Stimulated activated CD8-positive, alpha-beta memory T cell treated with anti-CD3 and anti-CD28 coated beads, Interleukin-4, amount 100 ng/mL, for 48 hours (primary cell): ENCODE measurements around the gene GNG12.

Experiments used
- DNase-seq: peaks from one replicate; pipeline ENCODE4 v3.0.0-alpha.2; 2020

GNG12 gene

DNA sequence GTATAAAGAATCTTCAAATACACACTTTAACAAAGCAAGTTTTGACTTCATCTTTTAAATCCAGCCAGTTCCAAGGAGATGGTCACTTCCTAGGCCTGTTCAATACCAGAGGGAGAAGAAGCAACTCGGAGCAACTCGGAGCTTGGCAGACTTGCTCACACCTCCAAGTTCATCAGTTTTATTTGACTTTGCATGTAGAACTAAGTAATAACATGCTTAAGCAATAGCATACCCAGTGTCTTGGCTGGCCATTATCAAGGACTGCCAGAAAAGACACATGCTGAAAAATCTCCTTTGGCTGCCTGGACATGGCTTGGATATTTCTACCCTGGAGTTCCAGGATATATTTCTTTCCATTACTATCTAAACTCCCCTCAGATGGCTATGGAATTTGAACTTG is 52.6 kb downstream of the GNG12 start:
- no peak for DNase-seq

DNA sequence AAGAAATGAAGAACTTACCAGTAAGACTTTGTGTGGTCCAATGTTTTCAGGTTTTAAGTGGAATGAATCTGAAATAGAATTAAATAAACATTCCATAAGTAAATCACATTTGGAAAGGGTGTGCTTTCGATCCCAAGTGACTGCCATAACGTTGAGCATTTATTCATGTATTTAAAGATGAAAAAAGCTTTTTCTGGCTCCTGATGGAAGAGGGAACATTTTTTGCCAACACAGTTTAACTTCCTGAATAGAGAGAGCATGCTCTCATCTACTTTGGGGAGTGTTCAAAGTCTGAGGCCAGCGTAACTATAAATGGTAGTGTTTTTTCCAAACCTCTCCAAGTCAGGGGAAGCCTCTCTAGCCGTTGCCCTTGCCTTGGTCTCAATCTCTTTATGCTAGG is 55.8 kb downstream of the GNG12 start:
- no peak for DNase-seq

DNA sequence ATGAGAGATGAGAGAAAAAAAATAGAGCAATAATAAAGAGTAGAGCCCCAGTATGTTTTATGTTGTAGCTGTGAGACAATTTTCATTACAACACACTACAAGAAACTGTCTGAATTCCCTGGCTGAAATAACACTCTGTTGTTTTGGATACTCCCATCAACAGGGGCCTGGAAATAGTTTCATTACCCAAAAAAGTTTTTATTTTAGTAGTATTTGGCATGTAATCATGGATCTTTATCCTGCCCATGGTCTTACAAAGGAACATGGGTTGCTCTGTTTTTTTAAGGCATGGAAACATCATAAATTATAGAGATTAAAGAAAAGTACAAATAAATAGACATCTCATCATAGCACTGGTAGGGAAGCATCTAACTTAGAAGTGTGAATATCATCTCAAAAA is 56.3 kb downstream of the GNG12 start:
- no peak for DNase-seq

DNA sequence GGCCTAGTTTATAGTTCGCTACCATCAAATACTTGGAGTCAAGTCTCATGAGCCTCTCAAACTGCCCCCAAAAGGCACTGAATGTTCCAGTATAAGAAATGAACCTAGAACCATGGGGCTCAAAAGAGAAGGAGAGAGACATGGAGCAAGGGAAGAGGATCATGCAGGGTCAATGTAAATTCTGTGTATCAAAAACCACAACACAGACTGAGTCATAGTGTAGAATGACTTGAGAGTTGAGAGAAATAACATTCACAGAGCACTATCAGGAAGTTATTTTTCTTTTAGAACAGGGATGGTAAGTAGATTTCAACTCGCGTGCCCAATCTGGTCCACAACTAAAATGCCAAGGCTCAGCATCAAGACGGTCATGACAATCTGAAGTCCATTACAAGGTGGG is 59.8 kb downstream of the GNG12 start:
- no peak for DNase-seq

DNA sequence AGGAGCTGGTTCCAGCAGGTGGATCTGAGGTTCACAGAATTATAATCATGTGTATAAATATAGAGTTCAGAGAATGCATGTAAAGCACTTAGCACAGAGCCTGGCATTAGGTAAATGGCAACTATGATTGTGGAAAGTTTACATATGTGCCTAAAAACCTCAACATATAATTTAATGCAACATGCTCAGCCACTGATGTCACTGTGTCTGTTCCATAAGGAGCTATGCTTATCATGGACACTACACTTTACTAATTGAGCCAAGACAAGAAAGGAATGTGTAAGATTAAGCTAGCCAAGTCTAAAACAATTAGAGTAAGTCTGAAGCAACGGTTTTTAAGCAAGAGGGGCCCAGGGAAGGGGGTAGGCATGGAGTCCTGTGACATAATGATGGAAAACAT is 61.5 kb downstream of the GNG12 start:
- no peak for DNase-seq

DNA sequence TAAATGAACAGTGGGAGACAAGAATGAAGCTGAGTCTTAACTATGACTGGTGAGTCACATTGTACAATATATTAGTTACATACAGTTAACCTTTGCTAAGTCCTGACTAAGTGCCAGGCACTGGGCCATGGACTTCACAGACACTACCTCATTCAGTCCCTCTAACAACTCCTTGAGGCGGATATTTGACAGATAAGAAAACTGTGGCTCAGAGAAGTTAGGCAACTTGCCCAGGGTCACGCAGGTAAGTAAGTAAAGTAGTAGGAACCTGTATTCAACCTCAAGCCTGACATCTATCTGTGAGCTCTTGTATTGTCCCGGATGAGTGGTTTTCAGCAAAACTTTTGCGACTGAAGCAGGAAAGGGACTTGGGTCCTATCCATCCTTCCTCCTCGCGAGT is 62.1 kb downstream of the GNG12 start:
- no peak for DNase-seq

DNA sequence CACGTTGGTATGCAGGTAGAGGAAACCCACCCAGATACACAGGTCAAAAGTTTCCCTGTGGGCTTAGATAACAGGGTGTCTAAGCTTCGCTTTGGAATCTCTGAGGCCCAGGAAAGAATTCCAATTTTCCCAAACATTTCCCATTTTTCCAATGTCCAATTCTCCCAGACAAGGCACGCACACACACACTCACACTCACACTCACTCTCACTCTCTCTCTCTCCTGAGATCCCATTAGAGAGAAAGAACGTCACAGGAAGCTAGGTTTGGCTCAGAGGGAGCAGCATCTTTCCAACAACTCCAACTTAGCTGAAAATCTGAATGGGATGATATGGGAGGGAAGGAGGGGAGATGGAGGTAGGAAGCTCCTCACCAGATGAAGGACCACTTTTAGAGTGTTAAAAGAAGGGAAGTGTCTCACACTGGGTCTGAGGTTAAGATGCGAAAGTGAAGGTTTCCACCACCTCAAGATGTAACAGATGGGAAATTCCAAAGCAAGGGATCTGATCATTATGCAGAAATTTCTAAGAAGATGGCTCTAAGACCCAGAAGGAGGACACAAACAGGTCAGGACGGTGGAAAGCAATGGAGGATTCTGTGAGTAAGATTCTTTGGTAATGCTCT is 63.5 kb downstream of the GNG12 start:
- DNase-seq, result no peak

DNA sequence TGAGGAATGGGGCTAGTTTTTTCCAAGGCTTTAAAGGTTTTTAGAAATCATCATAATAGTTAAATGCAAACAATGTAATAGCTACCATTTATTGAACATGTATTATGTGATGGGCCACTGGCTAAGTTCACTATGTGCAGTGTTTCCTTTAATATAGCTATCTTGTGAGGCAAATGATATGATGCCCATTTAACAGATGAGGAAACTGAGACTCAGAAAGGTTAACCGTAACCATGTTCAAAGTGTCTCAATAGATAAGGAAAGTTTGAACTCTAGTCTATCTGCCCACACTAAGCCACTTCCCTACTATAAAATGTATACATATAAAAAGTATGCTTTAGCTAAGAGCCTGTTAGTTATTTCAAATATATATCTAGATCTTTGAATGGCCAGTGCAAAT is 64.8 kb downstream of the GNG12 start:
- no peak for DNase-seq

DNA sequence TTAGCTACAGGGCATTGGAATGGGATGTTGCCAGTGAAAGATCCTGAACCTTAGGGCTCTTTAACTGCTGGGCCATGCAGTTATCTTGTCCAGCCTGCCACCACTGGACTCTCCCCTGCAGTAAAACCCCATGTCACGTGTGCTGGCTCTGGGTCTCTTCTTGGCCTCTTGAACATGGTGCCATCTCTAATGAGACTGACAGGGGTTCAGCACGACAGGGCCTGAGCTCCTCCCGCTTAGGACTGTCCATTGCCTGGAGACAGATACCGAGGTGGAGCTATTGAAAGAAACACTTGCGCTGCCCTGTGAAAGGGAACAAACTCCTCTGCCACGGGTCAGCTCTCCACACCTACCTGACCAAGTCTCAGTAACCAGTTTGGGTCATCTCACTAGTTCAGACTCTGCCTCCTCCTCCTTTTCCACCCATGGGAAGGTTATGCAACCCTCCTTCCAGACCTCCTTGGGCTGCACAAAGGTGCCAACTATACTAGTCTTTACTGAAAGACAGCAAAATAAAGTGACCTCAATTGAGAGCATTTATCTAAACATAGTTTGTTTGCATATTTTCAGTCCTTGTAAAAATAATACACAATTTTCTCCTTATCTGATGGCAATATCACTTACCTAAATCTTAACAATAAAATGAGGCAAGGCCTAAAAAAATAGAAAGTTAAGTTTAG is 66.0 kb downstream of the GNG12 start:
- DNase-seq, result no peak

DNA sequence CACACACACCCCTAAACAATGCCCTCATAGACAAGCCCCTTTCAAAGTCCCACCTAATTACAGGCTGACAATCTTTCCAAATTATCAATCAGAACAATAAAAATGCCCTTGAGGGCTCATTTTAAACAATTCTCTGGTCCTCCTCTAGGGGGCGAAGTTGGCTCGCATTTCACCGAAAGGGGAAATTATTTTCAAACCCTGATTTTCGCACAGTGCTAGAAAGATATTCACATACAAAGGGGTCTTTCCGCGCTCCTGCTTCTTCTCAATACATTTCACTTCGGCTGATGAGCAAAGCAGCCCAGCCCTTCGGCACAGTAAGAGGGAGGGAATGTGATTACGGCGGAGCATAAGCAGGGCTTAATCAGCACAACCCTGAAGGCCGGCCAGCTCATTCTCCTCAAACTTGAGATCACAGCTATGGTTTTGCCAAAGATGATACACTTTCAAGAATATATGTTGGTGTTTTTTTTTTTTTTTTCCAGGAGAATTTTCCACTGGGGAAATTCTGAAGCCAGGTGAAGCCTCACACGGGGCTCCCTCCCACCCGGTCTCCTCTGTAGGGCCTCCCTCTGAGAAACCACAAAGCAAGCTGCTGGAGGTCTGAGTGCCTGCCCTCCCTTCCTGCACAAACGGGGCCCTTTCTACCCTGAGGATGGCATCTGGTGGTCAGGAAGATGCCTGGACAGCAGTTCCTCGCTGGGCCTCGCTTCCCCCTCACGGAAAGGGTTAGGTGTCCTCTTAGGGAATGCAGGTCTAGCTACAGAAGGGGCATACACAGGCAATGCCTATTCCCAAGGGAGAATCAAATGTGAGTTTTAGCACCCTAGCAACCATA is 66.9 kb downstream of the GNG12 start:
- peak; percentile 63 for DNase-seq

DNA sequence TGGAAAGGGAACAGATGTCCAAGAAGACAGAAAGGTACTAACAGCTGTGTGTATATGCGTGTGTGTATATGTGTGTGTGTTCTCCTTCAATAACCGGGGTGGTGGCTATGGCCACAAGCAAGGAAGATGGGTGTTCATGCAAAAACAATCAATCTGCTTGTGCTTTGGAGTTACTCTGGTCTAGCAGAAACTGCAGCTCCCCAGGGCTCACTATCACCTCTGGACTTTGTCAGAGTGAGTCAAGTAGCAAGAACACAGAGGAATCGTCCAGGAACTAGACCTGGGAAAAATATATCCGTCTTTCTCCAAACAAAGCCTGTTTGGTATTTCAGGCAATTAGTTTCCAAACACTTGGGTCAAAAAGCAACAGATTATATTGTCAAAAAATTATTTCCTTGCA is 68.6 kb downstream of the GNG12 start:
- DNase-seq, result no peak

DNA sequence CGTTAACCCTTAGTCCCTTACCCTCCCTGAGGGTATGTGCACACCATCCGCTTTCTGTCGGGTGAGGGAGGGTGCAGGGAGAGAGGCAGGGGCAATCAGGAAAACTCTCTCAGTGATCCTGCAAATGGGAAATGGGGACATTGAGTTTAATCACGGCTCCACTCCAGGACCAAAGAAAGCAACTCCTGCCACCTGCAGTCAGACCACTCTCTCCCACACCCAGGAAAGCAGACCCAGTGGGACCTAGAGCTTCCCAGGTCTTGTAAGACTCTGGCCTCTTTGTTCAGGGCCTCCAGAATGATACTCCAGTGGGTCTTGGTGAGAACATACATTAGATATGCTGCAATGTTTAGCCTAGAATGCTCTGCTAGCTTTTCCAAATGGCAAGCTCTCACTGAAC is 71.5 kb downstream of the GNG12 start:
- no peak for DNase-seq

DNA sequence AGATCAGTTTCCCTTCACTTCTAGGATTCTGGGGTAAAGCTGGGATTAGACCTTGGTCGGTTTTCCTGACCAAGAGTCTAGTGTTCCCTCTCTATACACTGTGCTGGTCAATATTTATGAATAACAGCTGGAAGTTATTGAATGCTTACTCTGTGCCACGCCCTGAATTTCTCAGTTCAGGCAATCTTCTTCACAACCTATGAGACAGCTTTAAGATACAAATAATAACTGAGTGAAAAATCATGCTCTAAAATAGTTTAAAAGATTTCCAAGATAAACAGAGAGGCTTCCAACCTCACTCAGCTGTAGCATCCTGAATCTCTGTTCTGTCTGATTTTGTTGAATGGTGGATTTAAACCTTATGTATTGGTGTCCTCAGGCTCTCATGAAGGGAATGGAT is 72.2 kb downstream of the GNG12 start:
- no peak for DNase-seq

DNA sequence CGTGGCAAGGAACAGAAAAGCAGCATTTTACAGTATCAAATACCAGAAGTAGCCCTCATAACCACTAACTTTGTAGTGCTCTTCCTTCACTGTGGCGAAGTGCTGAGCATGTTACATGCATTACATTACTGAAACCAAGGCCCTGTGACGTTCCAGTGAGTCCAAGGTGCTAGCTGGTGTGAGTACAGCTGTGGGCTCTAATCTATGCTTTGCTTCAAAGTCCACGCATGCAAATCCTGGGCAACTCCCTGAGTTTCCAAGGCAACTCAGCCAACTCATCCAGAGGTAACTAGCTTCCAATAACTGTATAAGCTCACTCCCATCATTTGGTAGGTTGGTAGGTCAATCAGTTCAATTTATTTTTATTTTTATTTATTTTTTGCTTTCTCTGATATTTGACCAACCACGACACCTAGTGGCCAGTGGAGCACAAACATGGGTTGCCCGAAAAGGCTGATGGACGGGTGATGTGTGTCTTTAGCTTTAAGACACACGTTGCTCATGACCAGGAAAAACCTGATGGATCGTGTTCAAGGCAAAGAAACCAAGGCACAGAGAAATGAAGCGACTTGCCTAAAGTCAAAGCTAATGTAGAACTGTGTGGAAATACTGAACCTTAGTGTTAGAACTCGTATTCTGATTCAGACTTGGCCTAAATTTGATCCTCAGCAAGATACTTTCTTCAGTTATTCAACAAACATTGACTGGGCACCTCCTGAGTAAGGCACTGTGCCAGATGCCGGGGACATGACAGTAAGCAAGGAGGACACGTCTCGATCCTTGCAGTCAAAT is 73.0 kb downstream of the GNG12 start:
- DNase-seq, result peak; percentile 74

DNA sequence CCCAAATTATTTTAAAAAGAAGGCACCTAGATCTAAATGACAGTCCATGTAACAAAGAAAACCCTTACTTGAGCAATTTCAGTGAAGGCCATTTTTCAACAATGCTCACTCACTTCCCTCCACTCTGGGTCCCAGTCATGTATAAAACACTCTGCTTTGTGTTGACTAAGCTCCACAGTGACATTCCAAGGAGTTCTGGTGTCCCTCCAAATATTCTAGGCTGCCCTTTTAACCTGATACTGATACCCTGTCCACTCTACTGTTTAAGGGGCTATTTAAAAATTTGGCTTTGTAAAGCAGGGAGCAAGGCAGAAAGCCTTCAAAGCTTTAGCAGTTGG is 73.6 kb downstream of the GNG12 start:
- no peak for DNase-seq

DNA sequence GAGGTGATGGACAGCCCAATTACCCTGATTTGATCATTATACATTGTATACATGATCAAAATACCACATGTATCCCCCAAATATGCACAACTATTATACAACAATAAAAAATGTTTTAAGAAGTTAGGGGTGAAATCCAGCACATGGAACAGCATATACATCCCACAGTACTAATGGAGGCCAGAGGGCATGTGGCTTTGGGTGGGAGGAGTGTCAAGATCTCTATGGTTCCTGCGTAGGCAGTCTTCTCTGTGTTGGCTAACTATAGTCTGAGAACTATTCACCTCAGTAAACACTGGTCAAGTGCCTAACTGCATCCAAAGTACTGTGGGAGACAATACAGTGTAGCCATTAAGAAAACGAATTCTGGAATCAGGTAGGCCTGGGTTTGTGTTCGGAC is 74.2 kb downstream of the GNG12 start:
- DNase-seq, result no peak

DNA sequence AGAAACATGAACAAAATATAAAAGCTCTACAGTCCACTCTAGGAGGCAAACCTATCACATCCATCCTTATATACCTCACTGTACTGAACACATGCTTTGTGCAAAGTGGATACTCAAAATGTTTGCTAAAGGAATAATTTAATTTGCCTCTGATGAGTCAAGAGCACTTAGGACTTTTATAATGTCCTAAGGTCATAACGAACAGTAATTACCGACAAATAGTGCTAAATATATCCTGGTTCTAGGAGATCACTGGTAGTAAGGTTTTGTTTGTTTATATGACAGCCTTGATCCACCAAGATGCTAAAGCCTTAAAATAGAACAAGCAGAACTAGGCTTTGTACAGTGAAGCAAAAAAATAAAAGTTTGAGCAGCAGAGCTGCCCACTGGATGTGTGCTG is 77.6 kb downstream of the GNG12 start:
- no peak for DNase-seq

DNA sequence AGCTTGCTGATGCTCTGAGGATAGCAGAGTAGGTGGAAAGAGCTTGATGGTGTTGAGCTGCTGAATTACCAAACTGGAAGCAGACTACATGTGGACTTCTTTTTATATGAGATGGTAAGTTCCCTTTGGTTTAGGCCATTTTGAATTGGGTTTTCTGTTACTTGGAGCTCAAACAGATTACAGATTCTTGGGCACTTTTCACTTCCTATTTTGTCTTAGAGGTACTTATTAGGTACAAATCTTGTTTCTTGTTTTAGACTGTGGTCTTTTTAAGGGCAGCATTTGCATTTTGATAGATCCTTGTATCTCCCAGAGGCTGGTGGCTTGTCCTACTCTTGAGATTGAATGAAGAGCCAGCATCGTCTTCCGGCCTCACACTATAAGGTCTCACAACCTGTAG is 78.1 kb downstream of the GNG12 start:
- no peak for DNase-seq

DNA sequence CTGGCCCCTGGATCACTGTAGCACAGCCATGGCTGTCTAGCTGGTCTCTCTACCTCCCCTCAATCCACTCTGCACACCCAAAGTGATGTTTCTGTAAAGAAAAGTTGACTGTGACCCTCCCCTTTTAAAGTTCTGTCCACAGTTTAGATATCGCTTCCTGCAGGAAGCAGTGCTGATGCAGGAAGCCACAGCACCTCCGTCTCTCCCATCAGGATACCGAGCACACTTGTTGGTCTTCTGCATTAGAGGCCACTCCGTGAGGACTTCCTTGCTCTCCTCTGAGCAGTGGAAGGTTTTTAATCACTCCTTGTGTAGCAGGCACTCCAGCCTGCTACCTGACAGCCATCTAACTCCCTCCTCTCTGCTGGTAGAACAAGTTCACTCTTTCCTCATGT is 78.7 kb downstream of the GNG12 start:
- no peak for DNase-seq

DNA sequence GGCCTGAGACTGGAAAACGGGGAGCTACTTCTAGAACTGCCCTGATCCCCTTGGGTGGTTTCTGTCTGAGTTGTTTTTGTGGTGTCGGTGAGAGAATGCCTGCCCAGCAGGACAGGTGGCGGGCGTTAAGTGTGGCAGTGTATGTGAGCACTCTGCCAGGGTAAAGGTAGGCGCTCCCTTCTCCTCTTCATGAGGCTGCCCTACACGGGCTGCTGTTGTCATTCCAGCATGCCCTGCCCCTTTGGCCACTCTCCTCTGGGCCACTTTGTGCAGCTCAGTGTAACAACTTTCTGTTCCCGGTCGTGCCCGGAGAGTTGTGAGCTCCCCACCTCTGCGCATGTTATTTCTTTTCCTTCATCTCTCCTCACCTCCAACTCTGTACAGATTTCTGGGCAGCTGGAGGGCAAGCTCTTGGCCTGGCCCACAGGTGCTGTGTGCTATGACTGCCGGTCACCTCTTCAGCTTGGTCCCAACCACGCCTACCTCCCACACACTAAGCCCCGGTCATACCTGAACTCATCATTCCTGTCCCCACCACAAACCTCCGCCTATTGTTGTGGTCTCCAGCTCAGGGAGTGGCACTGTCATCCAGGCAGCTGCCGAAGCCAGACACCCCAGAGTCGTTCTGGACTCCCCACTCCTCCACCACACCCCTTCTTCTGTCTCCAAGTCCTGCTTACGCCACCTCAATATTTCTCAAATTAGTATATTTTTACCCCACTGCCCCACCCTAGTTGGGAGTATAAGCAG is 79.3 kb downstream of the GNG12 start:
- peak; percentile 30 for DNase-seq

DNA sequence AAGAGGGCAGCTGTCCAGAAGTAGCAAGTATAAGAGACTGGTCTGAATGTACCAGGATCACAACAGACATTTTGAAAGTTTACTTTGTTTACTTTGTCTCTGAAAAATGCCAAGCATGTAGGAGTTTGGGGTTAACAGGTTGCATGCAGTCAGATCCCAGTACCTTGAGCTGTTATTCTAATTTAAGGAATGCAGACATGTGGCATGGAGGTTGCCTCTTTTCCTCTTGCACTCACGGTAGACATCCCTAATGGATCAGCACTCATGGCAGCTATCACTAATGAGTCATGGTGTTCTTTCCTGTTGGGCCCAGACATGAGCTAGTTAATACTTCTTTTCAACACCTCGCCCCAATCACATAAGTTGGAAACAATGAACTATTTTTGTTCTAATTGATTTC is 81.0 kb downstream of the GNG12 start:
- DNase-seq, result no peak

DNA sequence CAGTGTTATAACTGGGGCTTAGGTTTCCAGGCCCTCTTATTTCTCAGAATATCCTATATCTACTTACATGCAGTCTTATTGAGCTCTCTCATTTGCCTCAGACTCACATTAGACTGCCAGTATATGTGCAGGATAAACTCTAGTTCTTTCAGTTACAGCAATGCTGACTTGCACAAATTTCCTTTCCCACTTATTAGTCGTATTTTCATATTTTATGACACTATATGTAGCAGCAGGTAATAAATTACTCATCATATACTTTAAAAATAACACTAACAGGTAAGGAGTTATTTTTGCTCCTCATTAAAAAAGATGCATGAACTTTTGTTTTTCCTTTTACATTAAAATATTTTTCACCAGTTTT is 82.6 kb downstream of the GNG12 start:
- DNase-seq, result no peak
